ENCODE data around the gene KCNC3.
"Not testable (repeated sequence)": the region's sequence is repeated elsewhere in the genome, so short reads cannot be mapped to it uniquely, and the experiment has no call there.

KCNC3 gene

DNA sequence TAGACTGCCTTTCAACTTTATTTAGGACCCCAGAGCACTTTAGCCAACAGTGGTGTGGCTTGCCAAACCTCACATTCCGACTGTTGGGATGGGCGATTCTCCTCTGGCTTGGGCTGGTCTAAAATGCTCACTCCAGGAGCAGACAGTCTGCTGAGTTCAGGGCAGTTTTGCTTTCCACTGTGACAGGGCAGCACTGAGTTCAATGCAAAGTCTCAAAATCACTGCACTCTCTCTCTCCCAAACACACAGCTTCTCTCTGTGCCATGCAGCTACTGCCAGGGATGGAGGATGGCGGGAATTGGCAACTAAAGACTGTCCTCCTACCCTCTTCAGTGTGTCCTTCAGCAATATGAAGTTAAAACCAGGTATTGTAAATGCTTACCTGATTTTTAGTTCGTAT lies 23.1 kb upstream of the KCNC3 start:
- DNase-seq, result no peak

DNA sequence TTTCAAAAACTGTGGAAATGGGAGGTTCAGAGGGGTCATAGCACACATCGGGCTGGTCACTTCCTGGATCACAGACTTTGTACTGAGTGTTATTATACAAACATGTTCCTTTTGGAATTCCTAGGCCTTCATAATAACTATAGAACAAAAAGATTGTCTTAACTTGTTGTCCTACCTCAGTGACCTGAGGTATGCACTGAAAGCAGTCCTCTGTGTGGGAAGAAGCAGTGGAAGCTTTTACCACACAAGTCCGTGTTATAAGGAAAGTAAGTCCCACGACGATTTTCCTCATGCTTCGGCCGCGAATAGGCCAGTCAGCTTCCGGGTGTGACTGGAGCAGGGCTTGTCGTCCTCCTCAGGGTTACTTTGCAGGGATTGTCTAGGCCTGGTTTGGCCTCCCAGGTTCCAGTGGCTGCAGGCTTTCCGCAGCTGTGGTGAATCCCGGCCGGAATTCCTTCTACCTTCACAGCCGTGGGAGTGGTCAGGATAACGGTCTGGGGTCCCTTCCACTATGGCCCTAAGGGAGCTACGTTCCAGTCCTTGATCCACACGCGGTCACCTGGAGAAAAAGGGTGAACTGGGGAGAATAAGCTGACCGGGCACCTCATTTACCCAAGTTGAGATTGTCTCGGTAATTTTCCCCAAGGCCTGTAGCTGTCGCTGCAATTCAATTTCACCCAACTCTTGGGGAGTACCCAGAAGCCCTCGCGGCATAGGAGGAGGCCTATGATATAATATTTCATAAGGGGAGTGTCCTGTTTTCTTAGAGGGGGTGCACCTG lies 20.3 kb upstream of the KCNC3 start:
- DNase-seq, result no peak

DNA sequence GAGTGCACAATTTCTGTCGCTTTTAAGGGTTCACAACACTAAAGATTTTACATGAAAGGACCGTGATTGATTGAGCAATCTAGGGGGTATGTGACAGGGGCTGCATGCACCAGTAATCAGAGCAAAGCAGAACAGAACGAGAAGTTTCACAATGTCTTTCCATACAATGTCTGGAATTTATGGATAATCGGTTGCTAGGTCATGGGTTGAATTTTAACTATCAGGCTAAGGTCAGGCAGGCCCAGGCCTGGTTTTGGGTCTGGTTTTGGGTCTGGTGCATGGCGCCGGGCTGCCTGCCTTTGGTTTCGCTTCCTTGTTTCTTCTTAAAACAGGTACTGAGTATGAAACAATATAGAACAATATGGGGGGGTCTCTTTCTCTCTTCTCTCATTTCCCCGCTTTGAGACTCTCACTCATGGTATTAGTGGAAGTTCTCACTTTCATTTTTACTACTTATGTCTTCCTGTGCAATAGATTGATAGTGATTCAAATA lies 18.0 kb upstream of the KCNC3 start:
- not testable (repeated sequence) for DNase-seq

DNA sequence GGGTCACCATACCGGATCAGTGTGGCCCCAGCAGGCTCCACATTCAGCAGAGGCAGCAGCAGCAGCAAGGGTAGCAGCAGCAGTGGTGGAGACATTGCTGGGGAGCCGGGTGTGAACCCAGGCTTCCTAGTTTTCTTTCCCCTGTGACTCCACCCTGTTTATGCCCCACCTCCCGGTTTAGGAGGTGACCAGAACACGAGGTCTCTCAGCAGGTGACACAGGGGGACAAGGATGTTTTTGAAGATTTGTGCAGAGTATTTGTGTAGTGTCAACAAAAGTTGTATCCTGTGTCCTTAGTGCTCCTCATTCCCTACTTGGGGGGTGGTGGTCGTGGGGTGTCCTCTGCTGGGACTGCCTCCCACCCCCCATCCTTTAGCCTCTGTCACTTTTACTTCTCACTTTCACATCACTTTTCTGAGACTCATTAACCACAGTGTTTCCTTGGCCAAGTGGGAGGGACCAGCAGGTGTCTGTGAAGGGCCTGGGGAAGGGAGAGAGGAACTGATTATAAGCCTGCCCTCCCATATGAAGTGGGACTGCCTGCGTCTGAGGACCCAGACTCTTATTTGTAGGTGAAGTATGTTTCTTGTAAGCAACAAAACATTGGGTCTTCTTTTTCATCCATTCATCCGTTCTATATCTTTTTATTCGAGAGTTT lies 15.6 kb upstream of the KCNC3 start:
- no peak for DNase-seq

DNA sequence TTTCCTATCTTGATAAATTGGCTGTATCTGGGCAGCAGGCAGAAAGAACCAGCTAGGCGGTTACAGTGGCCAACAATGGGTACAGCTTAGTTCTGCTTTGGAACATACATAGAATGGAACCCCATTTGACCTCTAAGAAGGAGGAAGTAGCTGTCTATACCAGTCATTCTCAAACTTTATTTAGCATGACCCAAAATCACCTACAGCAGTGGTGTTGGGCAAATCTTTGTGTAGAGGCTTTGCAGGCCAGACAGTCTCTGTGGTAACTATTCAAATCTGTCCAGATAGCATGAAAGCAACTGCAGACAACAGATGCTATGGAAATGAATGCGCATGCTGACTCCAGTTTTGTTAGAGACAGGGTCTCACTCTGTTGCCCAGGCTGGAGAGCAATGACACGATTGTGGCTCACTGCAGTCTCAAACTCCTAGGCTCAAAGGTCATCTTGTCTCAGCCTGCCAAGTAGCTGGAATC lies 12.0 kb upstream of the KCNC3 start:
- no peak for DNase-seq

DNA sequence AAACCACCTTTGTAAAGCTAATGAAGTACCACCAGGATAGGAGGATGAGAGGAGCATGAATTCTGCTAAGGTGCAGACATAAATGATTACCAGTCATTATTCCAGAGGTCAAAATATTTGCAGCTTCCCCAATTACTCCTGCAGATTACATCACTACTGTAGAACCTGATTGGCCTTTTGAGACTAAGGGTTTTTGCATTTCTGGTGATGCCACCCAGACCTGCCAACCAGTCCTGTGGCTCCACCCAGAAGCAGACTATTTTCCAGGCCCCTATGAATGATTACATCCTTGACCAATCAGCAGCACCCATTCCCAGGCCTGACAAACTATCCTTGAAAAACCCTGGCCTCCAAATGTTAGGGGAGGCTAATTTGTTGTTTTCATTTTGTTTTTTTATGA lies 11.2 kb upstream of the KCNC3 start:
- no peak for DNase-seq

DNA sequence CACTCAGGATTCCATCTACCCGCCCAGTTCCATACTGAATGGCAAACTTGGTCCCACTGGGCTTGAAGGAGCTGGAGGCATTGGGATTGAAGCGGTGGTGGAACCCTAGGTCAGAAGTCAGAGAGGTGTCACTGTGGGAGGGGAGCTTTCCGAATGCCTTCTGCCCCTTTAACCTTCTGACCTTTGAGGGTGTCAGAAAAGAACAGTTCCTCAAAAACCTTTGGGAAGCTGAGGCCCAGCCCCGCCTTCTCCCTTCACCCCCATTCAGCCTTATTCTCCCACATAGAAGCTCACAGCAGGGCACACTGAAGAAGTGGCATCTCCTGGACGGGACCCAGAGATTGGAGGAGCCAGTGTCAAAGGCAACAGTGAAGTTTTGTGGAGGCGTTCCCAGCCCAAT lies 7.9 kb upstream of the KCNC3 start:
- not testable (repeated sequence) for DNase-seq

DNA sequence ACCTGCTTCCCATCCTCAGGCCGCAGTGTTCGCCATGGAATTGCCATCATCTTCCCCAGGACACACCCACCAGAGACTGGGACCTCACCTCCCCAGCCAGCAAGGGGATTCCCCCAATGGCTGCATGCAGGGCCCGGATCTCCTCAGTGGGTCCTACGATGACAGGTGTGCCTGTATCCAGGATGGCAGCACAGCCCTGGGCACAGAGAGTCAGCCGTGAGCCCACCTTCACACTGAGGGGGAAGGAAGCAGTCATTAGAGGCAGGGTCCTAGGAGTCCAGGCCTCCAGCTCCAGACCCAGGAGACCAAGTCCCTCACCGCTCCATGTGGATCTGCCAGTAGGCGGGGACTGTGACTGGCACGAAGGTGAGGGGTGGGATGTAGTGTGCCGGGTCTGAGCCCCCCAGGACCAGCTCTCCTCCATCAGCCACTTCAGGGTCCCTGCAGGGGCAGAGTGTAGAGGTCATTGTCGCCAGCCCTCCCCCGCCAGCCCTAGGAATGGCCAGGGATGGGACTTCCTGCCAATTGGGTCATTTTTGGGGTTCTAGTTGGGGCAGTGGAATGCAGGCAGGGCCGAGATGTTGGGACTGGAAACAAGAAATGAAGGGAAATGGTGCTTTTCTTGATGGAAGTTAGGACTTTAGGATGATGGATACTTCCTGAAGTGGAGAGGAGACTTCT lies 5.7 kb upstream of the KCNC3 start:
- no peak for DNase-seq

DNA sequence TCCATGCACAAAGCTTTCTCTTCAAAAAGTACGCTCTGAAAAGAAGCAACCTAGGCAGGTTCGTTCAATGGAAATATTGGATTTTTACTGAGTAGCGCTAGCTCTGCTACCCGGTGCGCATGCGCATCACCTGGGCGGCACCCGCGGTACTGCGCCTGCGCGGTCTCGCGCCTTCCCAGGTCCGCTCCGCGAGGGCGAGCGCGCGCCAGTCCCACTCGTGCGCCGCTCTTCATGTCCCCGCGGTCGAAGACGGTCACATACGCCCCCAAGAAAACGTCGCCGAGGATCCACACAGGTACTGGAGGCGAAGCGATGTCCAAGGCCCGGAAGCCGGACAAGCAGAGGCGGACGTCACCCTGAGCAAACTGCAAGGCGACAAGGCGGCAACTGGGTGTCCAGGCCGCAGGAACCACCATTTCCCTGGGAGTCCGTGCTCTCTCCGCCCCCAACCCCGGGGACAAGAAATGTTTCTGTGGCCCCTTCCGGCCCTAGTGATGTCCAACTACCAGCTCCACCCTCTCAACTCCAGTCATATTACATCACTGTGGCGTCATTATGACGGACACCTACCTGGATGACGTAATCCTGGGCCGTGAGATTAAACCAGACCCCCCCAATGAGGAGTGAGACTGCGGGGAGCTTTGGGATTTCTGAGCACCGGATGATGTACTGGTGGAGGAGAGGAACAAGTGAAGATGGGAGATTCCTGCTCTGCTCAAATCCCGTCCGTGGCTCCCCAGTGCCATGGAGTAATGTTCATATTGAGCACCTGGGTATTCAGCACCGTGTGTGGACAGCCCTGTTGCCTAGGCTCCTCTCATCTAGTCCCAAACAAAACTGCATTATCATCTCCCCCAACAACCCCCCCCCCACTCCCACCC lies 4.8 kb upstream of the KCNC3 start:
- peak; percentile 61 for DNase-seq

DNA sequence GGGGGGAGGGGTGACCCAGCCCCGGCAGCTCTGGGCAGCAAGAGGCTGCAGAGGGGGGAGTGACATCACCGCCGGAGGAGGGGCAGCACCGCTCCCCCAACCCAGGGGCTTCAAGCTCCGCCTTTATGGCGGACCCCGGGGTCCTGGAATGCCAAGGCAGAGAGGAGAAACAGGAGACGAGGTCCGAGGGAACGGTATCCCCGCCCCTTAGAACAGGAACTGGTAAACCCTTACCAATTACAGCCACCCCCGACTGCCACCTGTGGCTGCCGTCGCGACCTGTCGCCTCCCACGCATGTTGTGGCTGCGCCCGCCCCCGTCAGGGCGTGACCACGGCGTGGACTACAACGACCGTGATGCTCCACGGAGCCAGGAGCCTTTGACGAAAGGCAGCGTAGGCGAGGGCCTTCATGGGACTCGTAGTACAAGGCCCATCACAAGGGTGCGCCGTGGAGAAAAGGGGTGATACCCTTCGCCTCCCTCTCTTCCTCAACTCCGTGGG lies 4.1 kb upstream of the KCNC3 start:
- DNase-seq, result peak; percentile 75

DNA sequence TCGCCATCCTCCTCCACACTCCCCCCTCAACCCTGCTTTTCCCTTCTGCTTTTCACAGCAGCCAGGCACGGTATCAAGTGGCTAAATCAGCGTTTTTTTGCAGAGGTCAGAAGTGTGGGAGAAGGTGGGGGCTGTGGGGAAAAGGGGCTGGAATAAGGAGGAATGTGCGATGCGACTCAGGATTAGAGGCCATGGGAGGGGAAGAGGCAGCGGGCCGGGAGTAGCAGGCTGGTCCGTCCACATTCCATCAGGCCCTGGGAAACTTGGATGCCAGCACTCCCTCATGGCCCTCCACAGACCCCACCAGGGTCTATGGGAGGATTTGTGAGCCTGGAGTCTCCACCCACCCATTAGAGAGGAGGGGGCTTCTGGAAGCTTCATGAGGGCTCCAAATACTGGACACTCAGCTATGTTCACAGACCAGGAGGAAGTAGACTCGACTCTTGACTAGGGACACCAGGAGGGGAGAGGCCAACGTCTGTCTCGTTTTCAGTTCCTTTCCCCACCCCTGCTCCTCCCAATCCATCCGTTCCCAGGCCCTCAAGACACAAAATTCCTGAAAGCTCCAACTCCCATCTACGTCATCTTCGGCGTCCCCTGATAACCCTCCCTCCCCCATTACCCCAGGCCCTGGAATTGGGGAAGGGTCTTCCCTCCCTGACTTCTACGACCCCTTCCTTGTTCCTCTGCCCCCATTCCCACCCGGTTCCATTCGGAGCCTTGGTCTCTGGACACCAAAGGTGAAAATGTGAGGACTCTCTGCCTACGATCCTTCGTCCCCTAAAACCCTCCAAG lies 3.3 kb upstream of the KCNC3 start:
- DNase-seq, result no peak

DNA sequence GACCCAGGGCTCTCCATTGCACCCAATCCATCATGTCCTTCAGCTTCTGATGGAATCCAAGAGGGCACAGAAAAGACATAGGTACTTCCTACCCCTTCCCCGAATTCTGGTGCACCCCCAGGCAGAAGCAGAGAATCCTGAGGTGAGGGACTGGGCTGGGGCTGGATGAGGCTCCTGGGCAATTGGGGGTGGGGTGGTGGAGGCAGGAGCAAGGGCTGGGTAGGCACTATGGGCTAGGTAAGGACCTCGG lies 2.7 kb upstream of the KCNC3 start:
- no peak for DNase-seq

DNA sequence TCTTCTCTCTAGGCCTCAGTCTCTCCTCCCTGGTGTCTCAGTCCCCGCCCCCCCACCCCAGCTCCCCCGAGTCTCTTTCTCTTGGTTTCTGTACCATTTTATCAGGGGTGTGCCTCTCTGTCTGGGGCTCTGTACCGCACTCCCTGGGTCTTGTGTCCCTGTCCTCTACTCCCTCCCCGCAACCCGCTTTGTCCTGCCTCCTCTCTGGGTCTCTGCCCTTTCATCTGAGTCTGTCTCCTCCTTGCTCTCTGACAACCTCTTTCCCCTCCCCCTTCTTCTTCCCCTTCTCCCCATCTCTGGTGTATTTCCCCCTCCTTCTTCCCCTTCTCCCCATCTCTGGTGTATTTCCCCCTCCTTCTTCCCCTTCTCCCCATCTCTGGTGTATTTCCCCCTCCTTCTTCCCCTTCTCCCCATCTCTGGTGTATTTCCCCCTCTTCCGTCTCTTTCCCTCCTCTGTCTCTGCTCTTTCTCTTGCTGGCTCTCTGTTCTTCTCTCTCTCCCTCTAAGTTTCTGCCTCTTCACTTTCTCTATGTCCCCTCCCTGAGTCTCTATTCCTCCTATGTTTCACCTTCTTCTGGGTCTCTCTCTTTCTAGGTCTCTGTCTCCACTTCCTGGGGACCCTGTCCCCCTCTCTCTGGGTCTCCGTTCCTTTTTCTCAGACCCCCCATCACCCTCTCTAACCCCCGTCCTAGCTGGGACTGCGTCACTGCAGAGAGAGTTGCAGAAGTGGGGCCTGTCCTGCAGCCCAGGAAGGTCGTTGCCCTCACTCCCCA lies 2.2 kb upstream of the KCNC3 start:
- DNase-seq, result no peak

DNA sequence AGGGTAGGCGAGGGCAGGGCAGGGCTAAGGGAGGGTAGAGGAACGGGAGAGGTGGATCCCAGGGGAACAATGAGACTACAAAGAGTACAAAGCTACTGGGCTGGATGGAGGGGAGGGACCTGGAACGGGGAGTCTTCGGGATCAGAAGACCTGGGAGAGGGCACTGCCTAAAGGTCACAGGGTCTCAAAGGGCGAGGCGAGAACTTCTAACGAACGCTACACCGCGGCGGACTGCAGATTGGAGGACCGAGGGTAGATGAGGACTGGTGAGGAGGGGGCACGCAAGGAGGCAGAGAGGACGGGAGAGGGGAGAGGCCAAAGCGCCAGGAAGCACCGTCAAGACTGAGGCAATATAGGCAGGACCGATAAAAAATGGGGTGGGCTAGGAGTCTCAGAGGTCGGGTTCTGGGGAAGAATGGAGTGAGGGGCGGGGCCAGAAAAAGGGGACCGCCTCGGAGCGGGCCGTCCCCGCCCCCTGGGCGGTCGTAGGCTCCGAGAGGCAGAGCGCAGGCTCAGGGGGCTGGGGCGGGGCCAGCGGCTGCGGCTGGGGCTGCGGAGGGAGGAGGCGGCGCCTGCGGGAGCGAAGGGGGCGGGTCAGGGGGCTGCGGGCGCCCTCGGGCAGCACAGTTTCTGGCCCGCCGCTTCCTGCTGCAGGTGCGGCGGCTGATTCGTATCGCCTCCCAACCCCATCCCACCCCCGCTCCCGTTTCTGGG lies 1.3 kb upstream of the KCNC3 start:
- DNase-seq, result peak; percentile 15

DNA sequence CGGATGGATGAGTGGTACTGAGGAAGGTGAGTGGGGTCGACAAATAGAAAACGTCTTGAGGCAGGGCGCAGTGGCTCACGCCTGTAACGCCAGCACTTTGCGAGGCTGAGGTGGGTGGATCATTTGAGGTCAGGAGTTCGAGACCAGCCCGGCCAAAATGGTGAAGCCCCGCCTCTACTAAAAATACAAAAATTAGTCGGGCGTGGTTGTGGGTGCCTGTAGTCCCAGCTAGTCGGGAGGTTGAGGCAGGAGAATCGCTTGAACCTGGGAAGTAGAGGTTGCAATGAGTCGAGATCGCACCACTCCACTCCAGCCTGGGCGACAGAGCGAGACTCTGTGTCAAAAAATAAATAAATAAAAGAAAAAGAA lies 733 bp upstream of the KCNC3 start:
- not testable (repeated sequence) for DNase-seq

DNA sequence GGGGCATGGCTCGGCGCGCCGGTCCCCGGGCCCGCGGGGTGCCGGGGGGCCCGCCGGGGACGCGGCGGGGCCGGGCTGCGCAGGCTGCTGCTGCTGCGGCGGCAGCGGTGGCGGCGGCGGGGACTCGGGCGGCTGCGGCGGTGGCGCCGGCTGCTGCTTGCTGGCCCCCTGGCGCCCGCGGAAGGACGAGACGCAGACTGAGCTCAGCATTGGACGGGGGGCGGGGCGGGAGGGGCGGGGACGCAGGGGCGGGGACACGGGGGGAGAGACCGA lies 368 bp downstream of the KCNC3 start:
- DNase-seq, result no peak

DNA sequence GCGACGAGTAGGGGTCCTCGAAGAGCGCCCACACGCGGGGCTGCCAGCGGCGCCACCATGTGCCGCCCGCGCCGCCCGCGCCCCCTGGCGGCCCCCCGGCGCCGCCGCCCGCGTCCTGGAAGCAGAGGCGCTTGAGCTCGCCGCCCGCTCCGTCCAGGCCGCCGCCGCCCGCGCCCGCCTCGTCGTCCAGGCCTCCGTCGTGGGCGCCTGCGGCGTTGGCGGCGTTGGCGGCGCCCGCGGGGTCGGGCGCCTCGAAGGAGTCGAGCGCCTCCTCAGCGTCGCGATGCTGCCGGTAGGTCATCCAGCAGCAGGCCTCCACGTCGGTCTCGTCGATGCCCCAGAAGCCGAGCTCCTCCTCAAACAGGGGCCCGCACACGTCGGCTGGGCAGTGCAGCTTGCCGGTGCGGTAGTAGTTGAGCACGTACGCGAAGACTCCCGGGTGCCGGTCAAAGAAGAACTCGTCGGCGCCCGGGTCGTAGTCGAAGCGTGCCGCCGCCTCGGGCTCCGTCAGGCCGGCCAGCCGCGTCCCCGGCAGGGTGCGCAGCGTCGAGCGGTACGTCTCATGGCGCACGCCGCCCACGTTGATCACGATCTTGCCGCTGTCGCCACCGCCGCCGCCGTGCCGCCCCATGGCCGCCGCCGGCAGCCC lies 829 bp downstream of the KCNC3 start:
- DNase-seq, result no peak

DNA sequence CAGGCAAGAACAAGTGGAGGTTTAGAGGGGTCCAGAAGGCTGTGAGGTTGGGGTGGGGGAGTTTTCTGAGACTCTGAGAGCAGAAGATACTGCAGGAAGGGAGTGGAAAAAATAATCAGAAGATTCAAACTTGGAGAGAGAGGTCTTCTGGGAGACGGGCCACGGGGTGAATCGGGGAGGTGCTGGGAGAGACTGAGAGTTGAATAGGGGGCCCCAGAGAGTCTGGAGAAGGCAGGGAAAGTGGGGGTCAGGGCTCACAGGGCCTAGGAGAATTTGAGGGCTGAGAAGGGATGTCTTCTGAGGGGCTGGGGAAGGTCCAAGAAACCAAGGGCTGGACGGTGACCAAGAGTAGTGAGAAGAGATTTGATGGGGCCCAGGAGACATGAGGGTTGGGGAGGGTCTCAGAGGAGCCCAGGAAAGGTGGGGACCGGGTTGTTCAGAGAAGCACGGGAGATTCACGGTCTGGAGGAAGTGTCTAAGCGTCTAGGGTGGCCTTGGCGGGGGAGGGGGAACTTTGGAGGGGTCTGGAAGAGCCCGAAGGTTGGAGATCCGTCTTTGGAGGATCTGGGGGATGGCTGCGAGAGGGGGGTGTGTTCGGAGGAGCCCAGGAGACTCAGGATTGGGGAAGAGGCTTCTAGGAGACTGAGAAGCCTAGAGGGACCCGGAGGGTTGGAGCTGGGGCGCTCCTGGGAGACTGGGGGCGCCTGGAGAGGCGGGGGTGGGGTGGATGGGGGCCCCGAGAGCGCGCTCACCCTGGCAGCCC lies 1.5 kb downstream of the KCNC3 start:
- DNase-seq, result no peak

DNA sequence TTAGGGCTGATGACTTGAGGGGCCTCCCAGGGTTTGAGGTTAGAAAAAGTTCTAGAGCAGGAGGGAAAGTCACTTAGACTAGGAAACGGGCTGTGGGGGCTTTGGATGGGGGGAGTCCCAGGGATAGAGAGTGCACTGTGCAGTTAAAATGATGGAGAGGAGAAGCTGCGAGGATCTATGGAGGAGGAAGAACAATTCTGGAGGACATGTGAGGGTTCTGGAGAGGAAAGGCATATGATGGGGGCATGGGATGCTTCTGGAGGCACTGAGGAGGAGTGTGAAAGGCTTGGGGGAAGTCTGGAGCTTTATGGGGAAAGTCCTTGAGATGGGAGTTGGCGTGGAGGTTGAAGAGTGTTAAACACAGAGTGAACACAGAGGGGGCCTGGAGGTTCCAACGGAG lies 2.2 kb downstream of the KCNC3 start:
- no peak for DNase-seq
